Central memory CD4-positive, alpha-beta T cell (primary cell): ENCODE measurements around the gene FEN1.

Source experiments
- DNase-seq: peaks from one replicate; pipeline ENCODE4 v3.0.0; 2022

Gene FEN1

DNA sequence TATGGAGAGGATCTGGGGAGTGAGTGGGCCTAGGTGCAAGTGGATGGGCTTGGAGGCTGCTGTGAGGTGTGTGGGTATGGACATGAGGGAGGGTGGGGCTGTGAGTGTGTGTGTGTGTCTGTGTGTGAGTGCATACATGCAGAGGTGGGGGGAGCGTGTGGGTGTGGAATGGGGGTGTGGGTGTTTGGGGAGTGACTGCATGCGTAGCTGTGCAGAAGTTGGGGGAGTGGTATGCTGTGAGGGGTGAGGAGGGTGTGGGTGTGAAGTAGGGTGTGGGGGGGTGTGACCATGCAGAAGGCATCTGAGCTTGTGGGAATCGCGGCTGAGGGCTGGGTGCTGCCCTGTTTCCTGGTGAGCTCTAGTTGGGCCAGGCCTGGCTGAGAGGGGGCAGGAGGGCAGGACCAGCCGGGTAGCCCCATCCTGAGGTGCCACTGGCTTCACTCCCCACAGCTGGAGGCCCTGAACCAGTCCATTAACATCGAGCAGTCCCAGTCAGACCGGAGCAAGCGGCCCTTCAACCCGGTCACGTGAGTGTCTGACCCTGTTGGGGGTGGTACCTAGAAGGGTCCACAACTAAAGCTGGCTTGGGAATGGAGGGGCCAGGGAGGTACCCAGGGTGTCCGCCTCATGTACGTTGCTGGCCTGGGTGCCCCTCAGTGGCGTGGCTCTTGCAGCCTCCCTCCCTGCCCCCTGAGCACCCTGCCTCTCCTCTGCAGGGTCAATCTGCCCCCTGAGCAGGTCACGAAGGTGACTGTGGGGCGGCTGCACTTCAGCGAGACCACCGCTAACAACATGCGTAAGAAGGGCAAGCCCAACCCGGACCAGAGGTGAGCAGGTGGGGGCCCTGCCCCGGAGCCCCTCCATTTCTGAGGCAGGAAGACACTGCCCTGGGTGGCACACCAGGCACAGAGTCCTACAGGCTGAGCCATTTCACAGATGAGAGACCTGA lies 16.8 kb upstream of the FEN1 start:
- no peak for DNase-seq

DNA sequence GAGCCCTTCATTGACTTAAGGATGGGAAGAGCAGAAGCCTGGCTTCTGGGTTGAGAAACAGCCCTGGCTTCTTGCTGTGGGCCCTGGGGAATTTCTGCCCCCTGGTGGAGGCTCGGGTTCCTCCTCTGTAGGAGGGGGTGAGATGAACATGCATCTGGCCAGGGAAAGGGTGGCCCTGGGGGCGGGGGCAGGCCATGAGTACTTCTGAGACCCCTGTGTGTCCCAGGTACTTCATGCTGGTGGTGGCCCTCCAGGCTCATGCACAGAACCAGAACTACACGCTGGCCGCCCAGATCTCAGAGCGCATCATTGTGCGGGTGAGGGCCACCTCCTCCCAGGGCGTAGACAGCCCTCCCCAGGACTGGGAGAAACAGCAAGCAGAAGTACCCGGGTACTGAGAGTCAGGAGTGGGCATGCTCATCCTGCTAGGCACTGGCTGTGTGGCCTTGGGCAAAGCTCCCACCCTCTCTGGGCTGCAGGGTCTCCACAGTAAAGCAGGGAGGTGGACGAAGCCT lies 16.1 kb upstream of the FEN1 start:
- DNase-seq, result peak; percentile 34

DNA sequence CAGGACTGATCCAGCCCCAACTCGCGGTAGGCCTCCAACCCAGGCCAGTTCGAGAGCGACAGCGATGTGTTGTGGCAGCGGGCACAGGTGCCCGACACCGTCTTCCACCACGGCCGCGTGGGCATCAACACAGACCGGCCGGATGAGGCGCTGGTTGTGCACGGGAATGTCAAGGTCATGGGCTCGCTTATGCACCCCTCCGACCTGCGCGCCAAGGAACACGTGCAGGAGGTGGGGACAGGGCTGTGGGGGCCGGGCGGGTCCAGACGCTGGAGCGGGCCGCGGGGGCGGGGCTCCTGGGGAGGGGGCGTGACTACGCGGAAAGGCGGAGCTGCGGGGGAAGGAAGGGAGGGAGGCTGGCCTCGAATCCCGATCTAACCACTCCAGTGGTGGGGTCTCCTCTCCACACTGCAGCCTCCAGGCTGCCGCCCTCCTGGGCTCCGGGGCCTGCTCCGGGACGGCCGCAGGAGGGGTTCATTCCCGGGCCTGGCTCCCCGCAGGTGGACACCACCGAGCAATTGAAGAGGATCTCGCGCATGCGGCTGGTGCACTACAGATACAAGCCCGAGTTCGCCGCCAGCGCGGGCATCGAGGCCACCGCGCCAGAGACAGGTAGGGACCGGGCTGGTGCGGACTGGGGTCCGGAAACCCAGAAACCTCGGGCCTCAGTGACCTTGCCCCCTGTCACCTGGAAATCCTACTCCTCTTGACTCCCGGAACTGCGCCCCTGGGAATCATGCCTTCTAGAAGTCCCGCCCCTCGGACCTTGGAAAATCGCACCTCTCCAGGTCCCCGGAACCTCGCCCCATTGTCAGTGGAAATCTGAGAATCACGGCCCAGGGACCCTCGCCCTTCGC lies 15.2 kb upstream of the FEN1 start:
- DNase-seq, result peak; percentile 50

DNA sequence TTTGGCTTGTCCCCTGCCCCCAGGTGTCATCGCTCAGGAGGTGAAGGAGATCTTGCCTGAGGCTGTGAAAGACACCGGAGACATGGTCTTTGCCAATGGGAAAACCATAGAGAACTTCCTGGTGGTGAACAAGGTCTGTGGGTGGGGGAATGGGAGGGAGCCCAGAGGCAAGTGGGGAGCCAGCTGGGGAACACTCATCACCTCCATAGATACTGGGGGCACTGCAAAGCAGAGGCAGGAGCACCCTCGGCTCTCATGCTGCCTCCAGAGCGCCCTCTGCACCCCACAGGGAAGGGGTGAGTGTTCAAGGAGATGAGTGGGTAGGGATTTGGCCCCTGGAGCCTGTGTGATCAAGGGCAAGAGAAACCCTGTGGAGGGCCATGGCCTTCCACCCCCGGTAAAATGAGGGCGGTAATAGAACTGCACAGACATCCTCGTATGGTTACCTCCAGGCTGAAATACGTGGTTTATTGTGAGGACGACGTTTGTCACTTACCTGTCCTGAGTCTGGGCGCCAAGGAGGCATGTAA lies 14.3 kb upstream of the FEN1 start:
- no peak for DNase-seq

DNA sequence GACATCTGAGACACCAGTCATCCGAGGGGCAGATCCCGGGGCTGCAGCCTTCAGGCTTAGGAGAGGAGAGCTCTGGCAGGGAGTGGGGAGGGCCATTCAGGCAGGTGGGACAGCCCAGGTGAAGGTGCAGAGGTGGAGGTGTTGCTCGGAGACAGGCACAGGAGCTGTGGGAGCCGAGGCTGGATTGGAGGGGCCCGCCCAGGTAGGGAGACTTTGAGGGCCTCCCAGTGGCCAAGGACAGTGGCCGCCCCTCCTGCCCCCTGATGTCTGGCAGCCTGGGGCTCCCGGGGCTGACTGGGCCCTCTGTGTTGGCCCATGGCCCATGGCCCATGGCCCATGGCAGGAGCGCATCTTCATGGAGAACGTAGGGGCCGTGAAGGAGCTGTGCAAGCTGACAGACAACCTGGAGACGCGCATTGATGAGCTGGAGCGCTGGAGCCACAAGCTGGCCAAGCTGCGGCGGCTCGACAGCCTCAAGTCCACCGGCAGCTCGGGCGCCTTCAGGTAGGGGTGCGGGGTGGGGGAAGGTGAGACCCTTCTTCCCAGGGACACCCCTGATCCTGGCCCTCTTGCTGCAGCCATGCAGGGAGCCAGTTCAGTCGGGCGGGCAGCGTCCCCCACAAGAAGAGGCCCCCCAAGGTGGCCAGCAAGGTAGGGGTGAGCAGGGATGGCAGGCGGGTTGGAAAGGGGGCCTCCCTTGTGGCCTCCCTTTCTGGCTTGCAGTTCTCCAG lies 13.6 kb upstream of the FEN1 start:
- no peak for DNase-seq

DNA sequence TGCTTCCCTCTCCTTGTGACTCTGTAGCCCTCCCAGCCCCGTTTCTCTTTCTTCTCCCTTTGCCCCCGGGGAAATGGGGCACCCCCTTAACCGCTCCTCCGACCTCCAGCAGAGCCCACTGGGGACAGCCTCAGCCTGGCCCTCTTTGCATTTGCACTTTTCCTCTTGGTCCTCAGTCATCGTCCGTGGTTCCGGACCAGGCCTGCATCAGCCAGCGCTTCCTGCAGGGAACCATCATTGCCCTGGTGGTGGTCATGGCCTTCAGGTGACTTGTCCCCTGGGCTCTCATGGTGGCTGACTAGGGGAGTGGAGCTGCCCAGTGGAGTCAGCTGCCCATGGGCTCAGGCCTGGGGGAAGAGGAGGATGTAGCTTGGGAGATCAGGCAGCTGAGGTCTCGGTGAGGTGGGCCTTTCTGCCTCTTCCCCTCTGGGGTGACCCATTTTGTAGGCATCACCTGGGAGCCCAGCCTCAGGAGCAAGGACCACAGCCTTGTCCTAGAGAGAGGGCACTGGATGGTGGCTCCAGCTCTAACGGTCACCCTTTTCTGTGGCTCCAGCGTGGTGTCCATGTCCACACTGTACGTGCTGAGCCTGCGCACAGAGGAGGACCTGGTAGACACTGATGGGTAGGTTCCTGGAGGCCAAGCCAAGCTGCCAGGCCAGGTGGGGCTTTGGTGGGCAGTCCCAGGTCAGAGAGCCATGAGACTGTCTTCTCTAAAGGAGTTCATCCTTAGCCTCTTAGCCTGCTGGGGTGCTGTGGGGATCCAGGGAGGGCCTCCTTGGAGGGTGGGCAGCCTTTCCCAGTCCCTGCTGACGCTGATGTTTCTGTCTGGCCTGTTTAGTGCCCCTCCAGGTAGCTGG lies 12.8 kb upstream of the FEN1 start:
- DNase-seq, result no peak

DNA sequence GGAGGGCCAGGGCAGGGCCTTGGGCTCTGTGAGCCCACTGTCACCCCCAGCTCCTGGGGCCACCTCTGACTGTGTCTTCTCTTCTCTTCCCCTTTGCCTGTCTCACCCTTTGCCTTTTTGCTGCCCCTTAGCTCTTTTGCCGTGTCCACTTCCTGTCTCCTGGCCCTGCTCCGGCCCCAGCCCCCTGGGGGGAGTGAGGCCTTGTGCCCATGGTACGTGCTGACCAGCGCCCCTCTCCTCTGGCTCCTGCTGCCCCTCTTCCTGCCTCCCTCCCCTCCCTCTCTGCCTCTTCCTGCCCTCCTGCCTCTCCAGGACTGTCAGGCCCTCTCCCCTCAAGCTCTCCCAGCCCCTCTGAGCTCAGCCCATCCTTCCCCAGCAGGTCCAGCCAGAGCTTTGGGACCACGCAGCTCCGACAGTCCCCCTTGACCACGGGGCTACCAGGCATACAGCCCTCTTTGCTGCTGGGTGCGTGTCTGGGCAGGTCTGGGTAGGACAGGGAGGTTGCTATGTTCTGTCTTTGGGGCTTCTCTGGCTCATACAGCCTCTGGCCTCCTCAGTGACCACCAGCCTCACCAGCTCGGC lies 12.0 kb upstream of the FEN1 start:
- no peak for DNase-seq

DNA sequence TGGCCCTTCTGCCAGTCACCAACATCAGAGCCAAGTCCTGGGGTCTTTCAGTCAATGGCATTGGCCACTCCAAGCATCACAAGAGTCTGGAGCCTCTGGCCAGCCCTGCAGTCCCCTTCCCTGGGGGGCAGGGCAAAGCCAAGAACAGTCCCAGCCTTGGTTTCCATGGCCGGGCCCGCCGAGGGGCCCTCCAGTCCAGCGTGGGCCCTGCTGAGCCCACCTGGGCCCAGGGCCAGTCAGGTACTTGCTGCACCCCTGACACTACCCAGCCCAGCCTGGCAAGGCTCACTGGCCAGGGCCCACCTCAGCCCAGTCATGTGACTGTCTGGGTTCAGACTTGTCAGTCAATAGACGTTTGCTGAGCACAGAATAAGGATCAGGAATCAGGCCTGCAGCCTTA lies 11.1 kb upstream of the FEN1 start:
- DNase-seq, result no peak

DNA sequence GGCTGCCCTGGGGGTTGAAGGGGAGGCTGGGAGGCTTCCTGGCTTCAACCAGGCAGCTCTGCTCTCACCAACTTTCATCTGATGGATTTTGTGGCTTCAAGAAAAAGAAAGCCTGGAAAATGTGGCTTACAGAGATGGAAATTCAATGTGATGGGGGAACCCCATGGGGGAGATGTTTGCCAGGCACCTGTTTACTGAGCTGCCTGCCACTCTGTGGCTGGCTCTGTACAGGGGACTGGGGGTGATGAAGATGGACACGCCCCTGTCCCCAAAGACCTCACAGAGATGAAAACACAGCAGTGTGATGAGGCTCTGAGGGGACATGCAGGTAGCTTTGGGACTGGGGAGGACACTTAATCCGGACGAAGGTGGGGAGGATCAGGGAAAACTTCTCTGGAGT lies 10.4 kb upstream of the FEN1 start:
- DNase-seq, result no peak

DNA sequence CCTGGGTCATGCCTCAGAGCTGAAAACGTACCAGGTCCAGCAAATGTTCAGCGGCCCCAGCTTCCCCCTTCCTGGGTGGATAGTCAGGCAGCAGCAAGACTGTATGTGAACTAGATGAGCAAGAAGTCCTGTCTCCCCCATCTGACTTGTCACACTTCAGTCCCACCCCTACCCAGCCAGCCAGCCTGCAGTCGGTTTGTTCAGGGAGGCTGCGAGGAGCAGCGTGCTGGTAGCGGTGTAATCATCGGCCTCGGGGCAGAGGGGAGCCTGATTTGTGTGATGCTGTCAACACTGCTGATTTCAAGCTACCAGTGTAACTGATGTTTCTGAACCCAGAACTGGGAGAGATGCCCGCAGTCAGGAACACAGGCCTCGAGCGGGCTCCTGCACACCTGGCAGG lies 9.9 kb upstream of the FEN1 start:
- no peak for DNase-seq

DNA sequence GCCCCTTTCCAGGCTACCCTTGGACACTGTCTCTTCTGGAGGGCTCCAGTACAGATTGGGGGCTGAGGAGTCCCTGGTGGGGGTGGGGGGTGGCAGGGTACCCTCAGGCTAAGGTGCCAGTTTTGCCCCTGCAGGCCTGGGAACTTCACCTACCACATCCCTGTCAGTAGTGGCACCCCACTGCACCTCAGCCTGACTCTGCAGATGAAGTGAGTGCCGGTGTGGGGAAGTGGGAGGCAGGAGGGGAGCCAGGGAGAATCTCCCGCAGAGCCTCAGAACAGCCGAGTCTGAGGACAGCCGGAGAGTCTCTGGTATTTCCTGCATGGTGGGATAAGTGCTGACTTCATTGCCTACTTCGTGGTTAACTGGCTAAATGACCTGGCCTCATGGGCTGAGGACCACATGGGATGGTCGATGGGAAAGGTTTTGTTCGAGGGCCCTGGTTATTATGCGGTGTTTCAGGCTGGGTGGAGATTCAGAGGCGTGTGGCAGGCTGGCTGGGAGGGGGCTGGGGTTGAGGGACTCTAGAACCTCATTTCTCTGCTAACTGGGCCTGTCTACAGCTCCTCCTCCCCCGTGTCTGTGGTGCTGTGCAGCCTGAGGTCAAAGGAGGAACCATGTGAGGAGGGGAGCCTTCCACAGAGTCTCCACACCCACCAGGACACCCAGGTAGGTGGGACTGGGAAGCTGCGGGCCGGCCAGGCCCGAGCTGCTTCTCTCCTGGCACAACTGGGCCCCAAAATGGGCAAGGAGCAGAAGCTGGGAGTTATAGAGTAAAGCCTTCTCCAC lies 8.8 kb upstream of the FEN1 start:
- DNase-seq, result no peak

DNA sequence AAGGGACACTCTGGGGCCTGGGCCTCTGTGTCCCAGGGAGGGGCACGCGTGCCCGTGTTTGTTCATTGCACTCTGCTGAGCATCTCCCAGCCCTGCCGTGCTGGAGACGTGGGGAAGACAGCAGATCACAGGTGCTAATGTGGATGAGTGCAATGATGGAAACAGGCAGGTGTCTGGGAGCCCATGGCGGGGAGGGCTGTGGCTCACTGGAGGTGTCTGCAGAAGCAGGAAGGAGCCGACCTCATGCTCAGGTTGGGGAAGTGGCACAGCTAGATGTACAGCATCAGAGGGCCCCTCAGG lies 8.3 kb upstream of the FEN1 start:
- DNase-seq, result no peak

DNA sequence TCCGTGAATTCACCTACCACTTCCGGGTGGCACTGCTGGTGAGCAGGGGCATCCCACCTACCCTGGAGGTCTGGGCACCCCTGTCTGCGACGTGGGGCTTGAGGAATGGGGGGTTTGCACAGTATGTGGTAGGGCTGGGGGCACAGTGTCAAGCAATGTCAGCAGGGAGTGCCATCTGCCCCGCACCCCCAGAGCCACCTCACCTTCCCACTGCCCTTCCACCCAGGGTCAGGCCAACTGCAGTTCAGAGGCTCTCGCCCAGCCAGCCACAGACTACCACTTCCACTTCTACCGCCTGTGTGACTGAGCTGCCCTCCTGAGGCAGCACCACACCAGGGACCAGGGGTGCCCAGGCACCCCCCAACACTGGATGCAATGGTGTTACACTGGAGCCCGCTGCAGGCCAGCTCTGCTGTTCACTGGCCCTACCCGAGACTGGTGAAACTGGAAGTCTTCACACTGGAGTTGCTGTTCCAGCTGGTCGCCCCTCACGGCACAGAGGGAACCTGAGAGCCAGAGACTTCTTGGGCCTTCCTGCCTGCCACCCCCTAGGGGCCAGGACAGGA lies 6.8 kb upstream of the FEN1 start:
- no peak for DNase-seq

DNA sequence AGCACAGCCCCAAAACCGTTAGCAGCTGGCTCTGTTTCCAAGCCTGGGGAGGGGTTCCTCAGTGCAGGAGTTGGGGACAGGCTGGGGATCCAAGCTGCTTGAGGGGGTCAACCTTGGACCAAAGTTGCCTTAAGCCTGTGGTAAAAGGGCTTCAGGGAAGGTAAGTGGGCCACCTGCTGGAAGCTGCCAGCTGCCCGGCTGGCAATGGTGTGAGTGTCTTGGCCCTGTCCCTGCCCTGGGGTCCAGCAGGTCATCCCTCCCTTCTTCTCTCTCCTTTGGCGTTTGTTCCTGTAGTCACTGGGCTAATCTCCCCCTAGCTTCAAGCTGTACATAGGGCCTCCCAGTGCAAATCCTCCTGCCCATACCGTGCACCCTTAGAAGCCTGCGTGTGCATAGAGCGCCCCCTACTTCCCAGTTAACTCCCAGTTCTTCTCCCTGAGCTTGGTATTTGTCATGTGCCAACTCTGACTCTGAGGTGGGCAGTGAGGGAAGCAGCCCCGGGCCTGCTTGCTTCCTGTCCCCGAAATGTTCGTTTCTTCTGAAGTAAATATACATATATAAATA lies 4.7 kb upstream of the FEN1 start:
- DNase-seq, result no peak

DNA sequence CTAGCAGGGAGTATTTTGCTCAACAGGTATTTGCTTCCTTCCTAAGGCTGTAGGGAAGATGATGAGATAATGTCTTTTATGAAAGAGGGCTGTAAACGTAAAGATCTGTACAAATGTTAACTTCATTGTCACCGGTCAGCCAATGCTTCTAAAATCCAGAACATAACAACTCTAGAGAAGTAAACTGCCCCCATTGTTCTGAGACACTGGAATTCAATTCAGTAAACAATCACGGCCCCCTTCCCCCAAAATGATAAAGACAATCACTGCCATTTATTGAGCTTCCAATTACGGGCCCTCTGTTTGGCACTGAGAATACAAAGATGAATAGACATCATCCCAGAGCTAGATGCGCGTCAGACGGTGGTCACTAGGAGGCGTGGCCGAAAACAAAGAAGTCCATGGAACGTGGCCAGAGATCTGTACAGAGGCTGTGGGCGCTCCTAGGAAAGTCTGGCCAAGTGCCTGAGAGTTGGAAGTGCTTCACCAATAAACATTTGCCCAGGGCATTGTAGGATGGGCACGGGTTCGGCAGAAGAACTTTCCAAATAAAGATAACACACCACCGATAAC lies 888 bp upstream of the FEN1 start:
- peak; percentile 21 for DNase-seq

DNA sequence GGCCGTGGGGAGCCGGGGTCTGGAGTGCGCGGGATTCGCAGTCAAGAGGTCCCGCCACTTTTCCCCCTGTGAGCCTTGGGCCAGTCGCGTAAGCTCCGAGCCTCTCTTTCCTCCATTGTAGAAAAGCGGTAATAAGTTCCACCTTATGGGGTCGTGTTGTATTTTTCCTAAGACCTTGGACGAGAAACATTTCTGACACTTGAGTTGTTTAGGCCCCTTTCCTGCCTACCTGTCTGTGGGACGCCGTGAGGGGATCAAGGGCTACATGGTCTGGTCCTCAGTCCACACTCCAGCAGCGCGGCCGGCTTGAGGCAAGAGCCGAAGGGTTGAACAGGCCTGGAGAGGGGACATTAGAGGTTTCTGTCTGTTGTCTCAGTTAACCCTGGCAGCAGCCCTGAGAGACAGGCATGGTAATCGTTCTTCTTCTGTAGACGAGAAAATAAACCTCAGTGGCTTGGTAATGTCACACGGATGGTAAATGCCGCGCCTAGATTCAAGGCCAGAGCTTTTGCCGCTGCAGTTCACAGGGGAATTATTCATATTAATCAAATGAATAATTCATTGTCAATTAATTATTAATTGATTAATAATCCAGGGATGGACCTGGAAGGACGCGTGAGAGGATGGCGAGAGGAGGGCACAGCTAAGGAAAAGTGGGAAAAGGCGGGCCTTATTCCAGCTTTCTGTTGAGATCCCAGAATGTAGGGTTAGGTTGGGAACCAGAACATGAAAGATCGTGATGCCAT lies 545 bp downstream of the FEN1 start:
- no peak for DNase-seq

DNA sequence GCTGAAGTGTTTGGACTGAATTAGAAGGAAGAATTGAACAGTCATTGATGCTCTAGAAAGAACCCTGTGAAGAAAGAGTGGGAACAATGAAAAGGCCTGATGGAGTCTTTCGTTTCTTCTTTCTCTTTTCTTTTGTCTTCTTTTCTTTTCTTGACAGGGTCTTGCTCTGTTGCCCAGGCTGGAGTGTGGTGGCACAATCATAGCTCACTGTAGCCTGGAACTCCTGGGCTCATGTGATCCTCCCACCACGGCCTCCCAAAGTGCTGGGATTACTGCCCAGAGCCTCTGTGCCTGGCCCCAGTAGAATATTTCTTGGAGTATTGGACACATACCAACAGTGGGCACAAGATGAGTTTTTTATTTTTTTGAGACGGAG lies 1.1 kb downstream of the FEN1 start:
- DNase-seq, result no peak

DNA sequence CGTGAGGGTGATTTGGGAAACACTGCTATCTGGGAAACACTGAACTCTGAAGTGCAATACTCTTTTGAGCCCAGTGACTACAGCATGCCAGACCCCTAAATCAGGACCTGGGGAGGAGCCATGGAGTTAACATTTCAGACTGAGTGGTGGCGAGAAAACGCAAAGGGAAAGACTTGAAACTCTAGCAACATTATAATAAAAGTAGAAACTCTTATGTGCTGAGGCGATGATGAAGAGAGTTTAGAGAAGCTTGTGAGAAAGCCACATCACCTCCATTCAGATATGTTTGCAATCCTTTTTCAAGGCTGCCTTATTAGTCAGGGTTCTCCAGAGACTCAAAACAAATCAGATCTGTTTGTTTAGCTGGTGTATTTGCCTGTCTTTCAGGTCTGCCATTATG lies 1.9 kb downstream of the FEN1 start:
- DNase-seq, result no peak

DNA sequence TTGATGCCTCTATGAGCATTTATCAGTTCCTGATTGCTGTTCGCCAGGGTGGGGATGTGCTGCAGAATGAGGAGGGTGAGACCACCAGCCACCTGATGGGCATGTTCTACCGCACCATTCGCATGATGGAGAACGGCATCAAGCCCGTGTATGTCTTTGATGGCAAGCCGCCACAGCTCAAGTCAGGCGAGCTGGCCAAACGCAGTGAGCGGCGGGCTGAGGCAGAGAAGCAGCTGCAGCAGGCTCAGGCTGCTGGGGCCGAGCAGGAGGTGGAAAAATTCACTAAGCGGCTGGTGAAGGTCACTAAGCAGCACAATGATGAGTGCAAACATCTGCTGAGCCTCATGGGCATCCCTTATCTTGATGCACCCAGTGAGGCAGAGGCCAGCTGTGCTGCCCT lies 2.7 kb downstream of the FEN1 start:
- no peak for DNase-seq
